PC-3 (cell line): ENCODE data around the gene HSPA1L. TPM values are rescaled to one million over a fixed set of nuclear protein-coding genes. Genes with fewer than 3 reads are reported as not detected.
A peak's percentile ranks its signal among the peaks of the same experiment; 100 is the strongest.
"Not testable (repeated sequence)": the region's sequence is repeated elsewhere in the genome, so short reads cannot be mapped to it uniquely, and the experiment has no call there.

Source experiments
- ATAC-seq: fragments of 200-7000 bp; cut with Tn5 transposase; 2 replicates; pipeline ENCODE4 v1.9.1; 2020; ENCODE audit warnings: mild to moderate bottlenecking, moderate library complexity
- BruUV-seq: library from RNA; stranded (reverse); fragments of 400-500 nt; replicated peaks from 2 replicates; lab custom pipeline; 2021; lab: Mats Ljungman, UMichigan
- CTCF ChIA-PET: fragments of 300-600 bp; sonication (Branson Sonifier 250); formaldehyde crosslinking; loops from one replicate; lab custom pipeline; 2022; ENCODE audit warnings: antibody characterized with exemption; lab: Charles Lee
- POLR2A ChIA-PET: fragments of 300-600 bp; sonication (Branson Sonifier 250); formaldehyde crosslinking; loops from one replicate; lab custom pipeline; 2022; ENCODE audit warnings: antibody characterized with exemption; ENCODE audit not compliant: unreplicated experiment; lab: Charles Lee
- DNase-seq: peaks from one replicate; pipeline ENCODE4 v3.0.0-alpha.2; 2015
- H2AFZ ChIP-seq: fragments of 300-600 bp; sonication (generic); 2 replicates; pipeline ENCODE4 v1.6.0; 2016; ENCODE audit warnings: antibody characterized with exemption, low read length
- H3F3A ChIP-seq: fragments of 300-600 bp; sonication (generic); one replicate; pipeline ENCODE4 v1.6.0; 2017; ENCODE audit warnings: antibody characterized with exemption, low read length, control low read depth, mild to moderate bottlenecking; ENCODE audit not compliant: unreplicated experiment
- H3K27ac ChIP-seq: fragments of 300-600 bp; sonication (generic); 2 replicates; pipeline ENCODE4 v1.5.1; 2016; ENCODE audit warnings: mild to moderate bottlenecking, low read length
- H3K27me3 ChIP-seq: fragments of 300-600 bp; sonication (generic); 2 replicates; pipeline ENCODE4 v1.6.1; 2016; ENCODE audit warnings: low read length, mixed read lengths
- H3K36me3 ChIP-seq: fragments of 300-600 bp; sonication (generic); 2 replicates; pipeline ENCODE4 v1.6.1; 2016; ENCODE audit warnings: low read depth, mixed run types, low read length, mixed read lengths
- H3K4me1 ChIP-seq: fragments of 300-600 bp; sonication (generic); 2 replicates; pipeline ENCODE4 v1.5.1; 2016; ENCODE audit warnings: low read length; ENCODE audit not compliant: insufficient read depth
- H3K4me2 ChIP-seq: fragments of 300-600 bp; sonication (generic); 2 replicates; pipeline ENCODE4 v1.6.0; 2016; ENCODE audit warnings: low read length
- H3K4me3 ChIP-seq: fragments of 300-600 bp; sonication (generic); 2 replicates; pipeline ENCODE4 v1.5.1; 2016; ENCODE audit warnings: mild to moderate bottlenecking, low read length, mixed read lengths
- H3K79me2 ChIP-seq: fragments of 300-600 bp; sonication (generic); 2 replicates; pipeline ENCODE4 v1.6.1; 2017; ENCODE audit warnings: low read length, mixed read lengths
- H3K9ac ChIP-seq: fragments of 300-600 bp; sonication (generic); 2 replicates; pipeline ENCODE4 v1.6.0; 2016; ENCODE audit warnings: mild to moderate bottlenecking, low read length
- H3K9me2 ChIP-seq: fragments of 300-600 bp; sonication (generic); replicated peaks from 2 replicates; pipeline ENCODE4 v1.6.1; 2016; ENCODE audit warnings: mixed run types, low read length, mixed read lengths
- H3K9me3 ChIP-seq: fragments of 300-600 bp; sonication (generic); 2 replicates; pipeline ENCODE4 v1.6.1; 2016; ENCODE audit warnings: low read length, mixed read lengths
- H4K20me1 ChIP-seq: fragments of 300-600 bp; sonication (generic); 2 replicates; pipeline ENCODE4 v1.6.1; 2016; ENCODE audit warnings: low read length, mixed read lengths
- CTCF ChIP-seq: fragments of 300-600 bp; sonication (generic); conservative IDR thresholded peaks from 2 replicates; pipeline ENCODE4 v1.5.1; 2017; ENCODE audit warnings: antibody characterized with exemption, low read depth, mild to moderate bottlenecking, low read length
- EZH2 ChIP-seq: fragments of 300-600 bp; sonication (generic); IDR thresholded peaks from one replicate; pipeline ENCODE4 v1.6.1; 2017; ENCODE audit warnings: antibody characterized with exemption, mild to moderate bottlenecking, low read length; ENCODE audit not compliant: unreplicated experiment
- EZH2phosphoT487 ChIP-seq: fragments of 300-600 bp; sonication (generic); IDR thresholded peaks from 2 replicates; pipeline ENCODE4 v1.6.1; 2018; ENCODE audit warnings: mild to moderate bottlenecking, antibody characterized with exemption, low read length, borderline replicate concordance
- intact Hi-C: fragments of 100-400 bp; cut with micrococcal nuclease; formaldehyde crosslinking; loops from 2 replicates; pipeline ENCODE4 v1.9.0; 2023
- total RNA-seq: library from RNA; depleted of rRNA; stranded (reverse); fragments of >200 nt; gene quantifications from 2 replicates; pipeline ENCODE4 v1.2.3, GENCODE V29; 2014

HSPA1L gene
- total RNA-seq, 1 experiment from 2014 or later: 0.26 TPM

GRCh38 chr6:31821301-31822035 lies 6.4 kb upstream of the HSPA1L start:
- BruUV-seq: TSS peak; percentile 64
- intact Hi-C loops: no loop called here
- Histone ChIP-seq H2AFZ (peak overlapping the region; percentile 78), H3K4me2 (peak overlapping the region; percentile 91), H3K9me3 (no peaks in the 10 kb centered on the region), H3K79me2 (peaks cover 78% of the 10 kb centered on the region), H3K36me3 (no peaks in the 10 kb centered on the region), H4K20me1 (peaks cover 29% of the 10 kb centered on the region), H3K27ac (peak overlapping the region; percentile 91), H3F3A (peaks cover 13% of the 10 kb centered on the region), H3K4me3 (peak overlapping the region; percentile 73), H3K9ac (peak overlapping the region; percentile 81), H3K27me3 (no peaks in the 10 kb centered on the region), H3K9me2 (no peaks in the 10 kb centered on the region), H3K4me1 (peaks cover 62% of the 10 kb centered on the region)
- TF ChIP-seq CTCF (no peak), EZH2 (no peak), EZH2phosphoT487 (no peak)
- DNase-seq (peak; percentile 84), ATAC-seq (peak; percentile 33)
- ChIA-PET POLR2A (interaction anchor here (0.6 kb wide), 2 partner anchors 43 to 91 kb away, joined by 4 to 5 read pairs; no protein-coding TSS in a partner anchor), CTCF (no interaction called here)

- H3K27ac ChIP-seq: peak overlapping the region; percentile 91
- intact Hi-C loops, H3K9ac ChIP-seq, H2AFZ ChIP-seq, H3K9me2 ChIP-seq, H3F3A ChIP-seq, DNase-seq, H3K9me3 ChIP-seq, ATAC-seq, CTCF ChIA-PET, BruUV-seq, H3K36me3 ChIP-seq, H3K27me3 ChIP-seq: not testable (repeated sequence)
- H3K79me2 ChIP-seq: peaks cover 70% of the 10 kb centered on the region
- H3K4me1 ChIP-seq: peaks cover 52% of the 10 kb centered on the region
- peaks cover 29% of the 10 kb centered on the region for H4K20me1 ChIP-seq
- peak overlapping the region; percentile 80 for H3K4me3 ChIP-seq
- H3K4me2 ChIP-seq: peak overlapping the region; percentile 91
- POLR2A ChIA-PET: interaction anchor here (0.6 to 0.7 kb wide), 2 partner anchors 13 to 1133 kb away, joined by 5 to 14 read pairs; no protein-coding TSS in a partner anchor
These were observed 5.3 kb upstream of the HSPA1L start for GRCh38 chr6:31820399-31820798.

- Histone ChIP-seq H3K4me1 (peaks cover 48% of the 10 kb centered on the region), H3K27me3 (no peaks in the 10 kb centered on the region), H3K36me3 (no peaks in the 10 kb centered on the region), H3K27ac (peak overlapping the region; percentile 5; the same call in 1 of the 2 replicates), H3K9me3 (no peaks in the 10 kb centered on the region), H3K4me2 (peak overlapping the region; percentile 91), H3K9ac (no peak overlapping the region), H3K79me2 (peaks cover 71% of the 10 kb centered on the region), H3K4me3 (peak overlapping the region; percentile 80), H3F3A (peaks cover 7% of the 10 kb centered on the region), H2AFZ (no peak overlapping the region), H4K20me1 (peaks cover 29% of the 10 kb centered on the region), H3K9me2 (no peaks in the 10 kb centered on the region)
- ChIA-PET CTCF (no interaction called here), POLR2A (interaction anchor here (0.6 to 0.7 kb wide), 2 partner anchors 13 to 1133 kb away, joined by 5 to 14 read pairs; no protein-coding TSS in a partner anchor)
- TF ChIP-seq CTCF (no peak), EZH2 (no peak), EZH2phosphoT487 (no peak)
- no TSS peak for BruUV-seq
- DNase-seq (peak; percentile 19), ATAC-seq (no peak)
- intact Hi-C loops: loop anchor here (5.0 kb wide), 1 partner anchor 83 kb away; the partner anchor contains the start of gene CLIC1
These were observed 4.8 kb upstream of the HSPA1L start for GRCh38 chr6:31819871-31820299.

GRCh38 chr6:31817929-31818511 lies 2.9 kb upstream of the HSPA1L start:
- Histone ChIP-seq H3K4me2 (peak overlapping the region; percentile 91), H3K4me1 (peaks cover 44% of the 10 kb centered on the region), H3K4me3 (peak overlapping the region; percentile 80), H3K27ac (peak overlapping the region; percentile 7; the same call in 1 of the 2 replicates), H3K79me2 (peaks cover 62% of the 10 kb centered on the region), H4K20me1 (peaks cover 29% of the 10 kb centered on the region), H3K9ac (peak overlapping the region; percentile 22)
- H3K27me3 ChIP-seq, H3K36me3 ChIP-seq, CTCF ChIA-PET, H3K9me2 ChIP-seq, H2AFZ ChIP-seq, H3F3A ChIP-seq, H3K9me3 ChIP-seq, ATAC-seq, BruUV-seq: not testable (repeated sequence)
- DNase-seq: peak; percentile 47
- POLR2A ChIA-PET: interaction anchor here (0.6 to 1.4 kb wide), 2 partner anchors 9 to 157 kb away, joined by 7 to 11 read pairs; partner anchors contain the start of gene HSPA1B
- intact Hi-C loops: loop anchor here (5.0 kb wide), 1 partner anchor 81 kb away; the partner anchor contains the start of gene CLIC1
